ENCODE measurements around the gene DOCK2.

DOCK2 gene

GRCh38 chr5:169777159-169777558, 140.1 kb downstream of the DOCK2 start:
- no peak overlapping the region for H3K9ac ChIP-seq (ENCODE audit: low read depth in 1 of 2, low read length in 2 of 2)
- no peak overlapping the region for H3K27ac ChIP-seq (ENCODE audit: low read depth in 2 of 2, low read length in 2 of 2)
- H3K4me3 ChIP-seq (ENCODE audit: low read length in 2 of 2) = no peak overlapping the region
- H3K27me3 ChIP-seq (ENCODE audit: control insufficient read depth in 2 of 2, insufficient read depth in 2 of 2, low read length in 2 of 2) = no peaks in the 10 kb centered on the region
- no peaks in the 10 kb centered on the region for H3K9me3 ChIP-seq (ENCODE audit: control insufficient read depth in 2 of 2, low read length in 2 of 2)
- no peaks in the 10 kb centered on the region for H3K4me1 ChIP-seq (ENCODE audit: control insufficient read depth in 2 of 2, insufficient read depth in 2 of 2, low read length in 2 of 2)
- no peaks in the 10 kb centered on the region for H3K36me3 ChIP-seq (ENCODE audit: control insufficient read depth in 2 of 2, insufficient read depth in 2 of 2, low read length in 2 of 2)

GRCh38 chr5:169778622-169779596, 141.8 kb downstream of the DOCK2 start:
- Histone ChIP-seq H3K9ac (ENCODE audit: low read depth in 1 of 2, low read length in 2 of 2) (no peak overlapping the region), H3K27me3 (ENCODE audit: control insufficient read depth in 2 of 2, insufficient read depth in 2 of 2, low read length in 2 of 2) (no peaks in the 10 kb centered on the region), H3K27ac (ENCODE audit: low read depth in 2 of 2, low read length in 2 of 2) (no peak overlapping the region), H3K36me3 (ENCODE audit: control insufficient read depth in 2 of 2, insufficient read depth in 2 of 2, low read length in 2 of 2) (no peaks in the 10 kb centered on the region), H3K4me1 (ENCODE audit: control insufficient read depth in 2 of 2, insufficient read depth in 2 of 2, low read length in 2 of 2) (no peaks in the 10 kb centered on the region), H3K9me3 (ENCODE audit: control insufficient read depth in 2 of 2, low read length in 2 of 2) (no peaks in the 10 kb centered on the region), H3K4me3 (ENCODE audit: low read length in 2 of 2) (no peak overlapping the region)

GRCh38 chr5:169781420-169782345, 144.6 kb downstream of the DOCK2 start:
- Histone ChIP-seq H3K4me3 (ENCODE audit: low read length in 2 of 2) (no peak overlapping the region), H3K9ac (ENCODE audit: low read depth in 1 of 2, low read length in 2 of 2) (no peak overlapping the region), H3K27ac (ENCODE audit: low read depth in 2 of 2, low read length in 2 of 2) (no peak overlapping the region), H3K4me1 (ENCODE audit: control insufficient read depth in 2 of 2, insufficient read depth in 2 of 2, low read length in 2 of 2) (no peaks in the 10 kb centered on the region), H3K9me3 (ENCODE audit: control insufficient read depth in 2 of 2, low read length in 2 of 2) (no peaks in the 10 kb centered on the region), H3K27me3 (ENCODE audit: control insufficient read depth in 2 of 2, insufficient read depth in 2 of 2, low read length in 2 of 2) (no peaks in the 10 kb centered on the region), H3K36me3 (ENCODE audit: control insufficient read depth in 2 of 2, insufficient read depth in 2 of 2, low read length in 2 of 2) (no peaks in the 10 kb centered on the region)

- H3K9ac ChIP-seq (ENCODE audit: low read depth in 1 of 2, low read length in 2 of 2) = no peak overlapping the region
- H3K27ac ChIP-seq (ENCODE audit: low read depth in 2 of 2, low read length in 2 of 2) = no peak overlapping the region
- no peaks in the 10 kb centered on the region for H3K27me3 ChIP-seq (ENCODE audit: control insufficient read depth in 2 of 2, insufficient read depth in 2 of 2, low read length in 2 of 2)
- no peaks in the 10 kb centered on the region for H3K9me3 ChIP-seq (ENCODE audit: control insufficient read depth in 2 of 2, low read length in 2 of 2)
- no peaks in the 10 kb centered on the region for H3K4me1 ChIP-seq (ENCODE audit: control insufficient read depth in 2 of 2, insufficient read depth in 2 of 2, low read length in 2 of 2)
- H3K4me3 ChIP-seq (ENCODE audit: low read length in 2 of 2) = no peak overlapping the region
- H3K36me3 ChIP-seq (ENCODE audit: control insufficient read depth in 2 of 2, insufficient read depth in 2 of 2, low read length in 2 of 2) = no peaks in the 10 kb centered on the region
Observed at GRCh38 chr5:169785771-169786618, 148.9 kb downstream of the DOCK2 start.

GRCh38 chr5:169788168-169788567, 151.1 kb downstream of the DOCK2 start:
- no peaks in the 10 kb centered on the region for H3K9me3 ChIP-seq (ENCODE audit: control insufficient read depth in 2 of 2, low read length in 2 of 2)
- H3K4me3 ChIP-seq (ENCODE audit: low read length in 2 of 2) = no peak overlapping the region
- H3K4me1 ChIP-seq (ENCODE audit: control insufficient read depth in 2 of 2, insufficient read depth in 2 of 2, low read length in 2 of 2) = no peaks in the 10 kb centered on the region
- no peaks in the 10 kb centered on the region for H3K27me3 ChIP-seq (ENCODE audit: control insufficient read depth in 2 of 2, insufficient read depth in 2 of 2, low read length in 2 of 2)
- no peak overlapping the region for H3K27ac ChIP-seq (ENCODE audit: low read depth in 2 of 2, low read length in 2 of 2)
- no peaks in the 10 kb centered on the region for H3K36me3 ChIP-seq (ENCODE audit: control insufficient read depth in 2 of 2, insufficient read depth in 2 of 2, low read length in 2 of 2)
- no peak overlapping the region for H3K9ac ChIP-seq (ENCODE audit: low read depth in 1 of 2, low read length in 2 of 2)

GRCh38 chr5:169789417-169789940, 152.4 kb downstream of the DOCK2 start:
- Histone ChIP-seq H3K36me3 (ENCODE audit: control insufficient read depth in 2 of 2, insufficient read depth in 2 of 2, low read length in 2 of 2) (no peaks in the 10 kb centered on the region), H3K27me3 (ENCODE audit: control insufficient read depth in 2 of 2, insufficient read depth in 2 of 2, low read length in 2 of 2) (no peaks in the 10 kb centered on the region), H3K9ac (ENCODE audit: low read depth in 1 of 2, low read length in 2 of 2) (no peak overlapping the region), H3K27ac (ENCODE audit: low read depth in 2 of 2, low read length in 2 of 2) (no peak overlapping the region), H3K9me3 (ENCODE audit: control insufficient read depth in 2 of 2, low read length in 2 of 2) (no peaks in the 10 kb centered on the region), H3K4me3 (ENCODE audit: low read length in 2 of 2) (no peak overlapping the region), H3K4me1 (ENCODE audit: control insufficient read depth in 2 of 2, insufficient read depth in 2 of 2, low read length in 2 of 2) (no peaks in the 10 kb centered on the region)

GRCh38 chr5:169791251-169791650, 154.2 kb downstream of the DOCK2 start:
- no peaks in the 10 kb centered on the region for H3K4me1 ChIP-seq (ENCODE audit: control insufficient read depth in 2 of 2, insufficient read depth in 2 of 2, low read length in 2 of 2)
- no peaks in the 10 kb centered on the region for H3K36me3 ChIP-seq (ENCODE audit: control insufficient read depth in 2 of 2, insufficient read depth in 2 of 2, low read length in 2 of 2)
- H3K9ac ChIP-seq (ENCODE audit: low read depth in 1 of 2, low read length in 2 of 2) = no peak overlapping the region
- no peak overlapping the region for H3K27ac ChIP-seq (ENCODE audit: low read depth in 2 of 2, low read length in 2 of 2)
- no peaks in the 10 kb centered on the region for H3K9me3 ChIP-seq (ENCODE audit: control insufficient read depth in 2 of 2, low read length in 2 of 2)
- no peaks in the 10 kb centered on the region for H3K27me3 ChIP-seq (ENCODE audit: control insufficient read depth in 2 of 2, insufficient read depth in 2 of 2, low read length in 2 of 2)
- no peak overlapping the region for H3K4me3 ChIP-seq (ENCODE audit: low read length in 2 of 2)

GRCh38 chr5:169795338-169795737, 158.3 kb downstream of the DOCK2 start:
- Histone ChIP-seq H3K27me3 (ENCODE audit: control insufficient read depth in 2 of 2, insufficient read depth in 2 of 2, low read length in 2 of 2) (no peaks in the 10 kb centered on the region), H3K36me3 (ENCODE audit: control insufficient read depth in 2 of 2, insufficient read depth in 2 of 2, low read length in 2 of 2) (no peaks in the 10 kb centered on the region), H3K4me1 (ENCODE audit: control insufficient read depth in 2 of 2, insufficient read depth in 2 of 2, low read length in 2 of 2) (no peaks in the 10 kb centered on the region), H3K9me3 (ENCODE audit: control insufficient read depth in 2 of 2, low read length in 2 of 2) (no peaks in the 10 kb centered on the region), H3K4me3 (ENCODE audit: low read length in 2 of 2) (no peak overlapping the region), H3K27ac (ENCODE audit: low read depth in 2 of 2, low read length in 2 of 2) (no peak overlapping the region), H3K9ac (ENCODE audit: low read depth in 1 of 2, low read length in 2 of 2) (no peak overlapping the region)

- Histone ChIP-seq H3K36me3 (ENCODE audit: control insufficient read depth in 2 of 2, insufficient read depth in 2 of 2, low read length in 2 of 2) (no peaks in the 10 kb centered on the region), H3K27me3 (ENCODE audit: control insufficient read depth in 2 of 2, insufficient read depth in 2 of 2, low read length in 2 of 2) (no peaks in the 10 kb centered on the region), H3K4me1 (ENCODE audit: control insufficient read depth in 2 of 2, insufficient read depth in 2 of 2, low read length in 2 of 2) (no peaks in the 10 kb centered on the region), H3K9ac (ENCODE audit: low read depth in 1 of 2, low read length in 2 of 2) (no peak overlapping the region), H3K9me3 (ENCODE audit: control insufficient read depth in 2 of 2, low read length in 2 of 2) (no peaks in the 10 kb centered on the region), H3K4me3 (ENCODE audit: low read length in 2 of 2) (no peak overlapping the region), H3K27ac (ENCODE audit: low read depth in 2 of 2, low read length in 2 of 2) (no peak overlapping the region)
Observed at GRCh38 chr5:169796731-169797130, 159.7 kb downstream of the DOCK2 start.
